GM21529 (cell line): ENCODE measurements around the gene TMED7.
A peak's percentile ranks its signal among the peaks of the same experiment; 100 is the strongest.

ENCODE experiments used
- ATAC-seq: cut with Tn5 transposase; IDR thresholded peaks from one replicate; pipeline ENCODE4 v1.9.1; 2021; ENCODE audit not compliant: unreplicated experiment

TMED7 gene

GRCh38 chr5:115629903-115630302 lies 4.1 kb upstream of the TMED7 start:
- ATAC-seq: no peak

GRCh38 chr5:115627295-115627865 lies 1.5 kb upstream of the TMED7 start:
- ATAC-seq: no peak

GRCh38 chr5:115626445-115626823 lies 598 bp upstream of the TMED7 start:
- ATAC-seq: peak; percentile 32

GRCh38 chr5:115624994-115625393 lies 842 bp downstream of the TMED7 start:
- no peak for ATAC-seq

GRCh38 chr5:115623658-115624057 lies 2.2 kb downstream of the TMED7 start:
- no peak for ATAC-seq

GRCh38 chr5:115621365-115621900 lies 4.4 kb downstream of the TMED7 start:
- ATAC-seq: no peak

- no peak for ATAC-seq
These were observed 8.9 kb downstream of the TMED7 start for GRCh38 chr5:115616892-115617291.

- ATAC-seq: no peak
These were observed 9.4 kb downstream of the TMED7 start for GRCh38 chr5:115616472-115616871.

- no peak for ATAC-seq
These were observed 14.0 kb downstream of the TMED7 start for GRCh38 chr5:115611873-115612272.

- no peak for ATAC-seq
These were observed 17.9 kb downstream of the TMED7 start for GRCh38 chr5:115607935-115608334.

GRCh38 chr5:115605436-115605835 lies 20.4 kb downstream of the TMED7 start:
- ATAC-seq: no peak

GRCh38 chr5:115602591-115603125 lies 23.2 kb downstream of the TMED7 start:
- ATAC-seq: peak; percentile 7

- ATAC-seq: peak; percentile 75
These were observed 23.9 kb downstream of the TMED7 start, which contains the start of gene TICAM2 for GRCh38 chr5:115601701-115602590. TICAM2 (minus strand) TSS chr5:115602479; CDS start chr5:115581256, 21,223 bp downstream.

- no peak for ATAC-seq
These were observed 25.1 kb downstream of the TMED7 start for GRCh38 chr5:115600766-115601165.

- peak; percentile 1 for ATAC-seq
These were observed 25.9 kb downstream of the TMED7 start for GRCh38 chr5:115599924-115600323.

- peak; percentile 39 for ATAC-seq
These were observed 26.3 kb downstream of the TMED7 start for GRCh38 chr5:115599502-115599901.

- no peak for ATAC-seq
These were observed 31.4 kb downstream of the TMED7 start for GRCh38 chr5:115594128-115595047.

GRCh38 chr5:115589043-115589442 lies 36.8 kb downstream of the TMED7 start:
- no peak for ATAC-seq

GRCh38 chr5:115588640-115589039 lies 37.2 kb downstream of the TMED7 start:
- no peak for ATAC-seq

- no peak for ATAC-seq
These were observed 39.2 kb downstream of the TMED7 start for GRCh38 chr5:115586525-115587146.
